Testis (tissue), 3 donors: ENCODE measurements around the gene GRK5. TPM values are rescaled to one million over a fixed set of nuclear protein-coding genes. Genes with fewer than 3 reads are reported as not detected.

Experiments used
- DNase-seq: peaks from one replicate; pipeline ENCODE4 v3.0.0-alpha.2; 2019
- H3K27ac ChIP-seq, 2 donors: fragments of 200-600 bp; sonication (generic); one replicate each; pipeline ENCODE4 v1.5.1; 2019
- H3K27me3 ChIP-seq: fragments of 200-600 bp; sonication (generic); one replicate; pipeline ENCODE4 v1.5.1; 2019
- H3K36me3 ChIP-seq: fragments of 200-600 bp; sonication (generic); one replicate; pipeline ENCODE4 v1.5.1; 2017; ENCODE audit warnings: low read depth; ENCODE audit errors: missing control alignments
- H3K4me1 ChIP-seq: fragments of 200-600 bp; sonication (generic); one replicate; pipeline ENCODE4 v1.5.1; 2019
- H3K4me3 ChIP-seq, 2 donors: fragments of 200-600 bp; sonication (generic); one replicate each; pipeline ENCODE4 v1.5.1; 2017 to 2019
- H3K9me3 ChIP-seq: fragments of 200-600 bp; sonication (generic); one replicate; pipeline ENCODE4 v1.5.1; 2017
- POLR2A ChIP-seq: fragments of 450-650 bp; IDR thresholded peaks from one replicate; pipeline ENCODE4 v1.6.1; 2017; ENCODE audit warnings: antibody characterized with exemption, mild to moderate bottlenecking, moderate library complexity
- WGBS, 2 donors: methylation state at CpG; one replicate each; pipeline ENCODE4 v1.1.5; 2018; 5-methylcytosine and 5-hydroxymethylcytosine counted together
- intact Hi-C: fragments of 100-400 bp; cut with DNase I; formaldehyde crosslinking; loops from one replicate; pipeline ENCODE4 v1.15.1; 2023; ENCODE audit warnings: low total_unique reads
- microRNA-seq, 2 donors: library from miRNA; unstranded; fragments of <30 nt; microRNA quantifications; one replicate each; pipeline ENCODE4, GENCODE V29; 2016; ENCODE audit warnings: borderline number of aligned reads in 2 of 2, borderline replicate concordance in 1 of 2
- polyA plus RNA-seq: library from polyadenylated mRNA; stranded (reverse); fragments of 350-450 nt; fragmentation: Illumina TruSeq; extraction: RNeasy Lipid Tissue Mini Kit (QIAGEN cat#74804); gene quantifications from one replicate; pipeline ENCODE4 v1.2.3, GENCODE V29; 2014; ENCODE audit warnings: low read depth, low replicate concordance; ENCODE audit not compliant: insufficient read depth
- small RNA-seq, 2 donors: library from RNA; depleted of rRNA; stranded (forward); fragments of <200 nt; gene quantifications; one replicate each; pipeline ENCODE3, GENCODE V24; 2016
- total RNA-seq, 2 donors: library from RNA; depleted of rRNA; stranded (reverse); fragments of >200 nt; gene quantifications; one replicate each; pipeline ENCODE4 v1.2.3, GENCODE V29; 2016
- TF ChIP-seq, protein P1 (sequence below), 3 experiments: fragments of 450-650 bp in 2 of 3; fragments of 200-600 bp in 1 of 3; sonication (generic) in 1 of 3; IDR thresholded peaks; one replicate each; pipeline ENCODE4 v1.5.1; 2016 to 2019; ENCODE audit warnings: antibody characterized with exemption in 3 of 3, mild to moderate bottlenecking in 2 of 3, moderate library complexity in 1 of 3

Gene GRK5
- total and polyA plus RNA-seq, 3 donors from 2014 or later = 4.5 to 10.3 (median 5.5) TPM

DNA sequence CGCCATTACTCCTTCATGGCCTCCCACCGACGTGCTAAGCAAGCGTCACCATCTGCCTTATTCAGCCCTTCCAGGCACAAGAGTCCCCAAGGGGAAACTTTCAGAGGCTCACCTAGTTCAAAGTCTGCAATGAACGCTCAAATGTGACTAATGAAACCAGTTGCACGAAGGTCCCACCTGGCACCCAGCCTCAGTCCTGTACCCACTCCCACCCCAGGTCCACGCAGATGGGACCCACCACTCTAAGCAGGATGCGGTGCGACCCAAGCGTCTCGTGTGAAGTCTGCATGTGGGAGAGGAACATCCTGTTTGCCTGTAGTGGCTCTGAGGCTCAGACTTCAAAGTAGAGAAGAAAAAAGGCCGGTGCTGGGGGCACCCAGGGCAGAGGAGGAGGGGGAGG is 294.8 kb downstream of the GRK5 start:
- no peak for DNase-seq

DNA sequence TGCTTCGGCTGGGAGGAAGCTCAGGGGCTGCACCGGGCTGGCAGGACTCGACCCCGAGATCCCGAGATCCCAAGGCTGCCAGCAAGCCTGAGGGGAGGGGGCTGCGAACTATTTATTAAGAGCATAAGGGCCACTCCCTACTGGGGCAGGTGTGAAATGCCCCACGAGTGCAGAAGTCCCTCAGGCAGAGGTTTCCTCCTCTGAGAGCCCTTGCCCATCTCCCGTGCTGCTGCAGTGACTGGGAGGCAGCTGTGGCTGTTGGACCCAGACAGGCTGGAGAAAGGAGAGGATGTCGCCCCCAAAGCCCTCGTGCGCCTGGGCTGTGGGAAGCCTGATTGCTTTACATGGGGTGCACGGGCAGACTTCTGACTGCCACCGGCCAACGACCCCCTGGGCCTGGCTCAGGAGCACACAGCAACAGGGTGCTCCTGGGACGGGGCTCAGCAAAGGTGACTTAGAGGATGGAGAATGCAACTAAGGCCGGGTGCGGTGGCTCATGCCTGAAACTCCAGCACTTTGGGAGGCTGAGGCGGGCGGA is 295.3 kb downstream of the GRK5 start:
- no peak overlapping the region for H3K27ac ChIP-seq
- H3K4me1 ChIP-seq = no peaks in the 10 kb centered on the region
- H3K4me3 ChIP-seq = no peak overlapping the region
- intact Hi-C loops = no loop called here
- no peak for TF ChIP-seq POLR2A
- TF ChIP-seq, protein P1, sequence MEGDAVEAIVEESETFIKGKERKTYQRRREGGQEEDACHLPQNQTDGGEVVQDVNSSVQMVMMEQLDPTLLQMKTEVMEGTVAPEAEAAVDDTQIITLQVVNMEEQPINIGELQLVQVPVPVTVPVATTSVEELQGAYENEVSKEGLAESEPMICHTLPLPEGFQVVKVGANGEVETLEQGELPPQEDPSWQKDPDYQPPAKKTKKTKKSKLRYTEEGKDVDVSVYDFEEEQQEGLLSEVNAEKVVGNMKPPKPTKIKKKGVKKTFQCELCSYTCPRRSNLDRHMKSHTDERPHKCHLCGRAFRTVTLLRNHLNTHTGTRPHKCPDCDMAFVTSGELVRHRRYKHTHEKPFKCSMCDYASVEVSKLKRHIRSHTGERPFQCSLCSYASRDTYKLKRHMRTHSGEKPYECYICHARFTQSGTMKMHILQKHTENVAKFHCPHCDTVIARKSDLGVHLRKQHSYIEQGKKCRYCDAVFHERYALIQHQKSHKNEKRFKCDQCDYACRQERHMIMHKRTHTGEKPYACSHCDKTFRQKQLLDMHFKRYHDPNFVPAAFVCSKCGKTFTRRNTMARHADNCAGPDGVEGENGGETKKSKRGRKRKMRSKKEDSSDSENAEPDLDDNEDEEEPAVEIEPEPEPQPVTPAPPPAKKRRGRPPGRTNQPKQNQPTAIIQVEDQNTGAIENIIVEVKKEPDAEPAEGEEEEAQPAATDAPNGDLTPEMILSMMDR (IDR thresholded peaks at IDR 0.05) = no peak
- no peaks in the 10 kb centered on the region for H3K36me3 ChIP-seq
- 65 to 72% methylated on average over 12 to 19 of the region's 19 CpGs for WGBS, 2 donors
- no peaks in the 10 kb centered on the region for H3K9me3 ChIP-seq
- no peaks in the 10 kb centered on the region for H3K27me3 ChIP-seq
- no peak for DNase-seq

More for the DNA sequence above, 294.8 kb downstream of the GRK5 start:
- TF ChIP-seq, protein P1 (IDR thresholded peaks at IDR 0.05) = no peak
- TF ChIP-seq POLR2A = no peak
- Histone ChIP-seq H3K9me3 (no peaks in the 10 kb centered on the region), H3K27ac (no peak overlapping the region), H3K36me3 (no peaks in the 10 kb centered on the region), H3K4me3 (no peak overlapping the region), H3K27me3 (no peaks in the 10 kb centered on the region), H3K4me1 (no peaks in the 10 kb centered on the region)
- 65 to 68% methylated on average over 12 of the region's 12 CpGs for WGBS, 2 donors
- intact Hi-C loops = no loop called here

DNA sequence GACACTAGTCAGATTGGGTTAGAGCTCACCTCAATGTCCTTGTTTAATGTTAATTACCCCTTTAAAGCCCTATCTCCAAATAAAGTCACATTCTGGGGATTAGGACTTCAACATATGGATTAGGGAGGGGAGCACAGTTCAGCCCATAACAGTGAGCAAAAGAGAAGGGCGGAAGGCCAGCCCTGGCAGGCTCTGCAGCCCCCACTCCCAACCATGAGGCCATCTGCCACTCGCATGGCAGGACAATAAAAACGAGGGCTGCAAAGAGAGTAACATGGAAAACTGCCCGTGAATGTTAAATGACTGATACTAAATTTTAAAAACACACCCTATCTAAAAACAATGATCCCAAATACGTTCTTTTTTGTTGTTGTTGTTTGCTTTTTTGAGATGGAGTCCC is 296.4 kb downstream of the GRK5 start:
- no peak for TF ChIP-seq POLR2A
- TF ChIP-seq, protein P1 (IDR thresholded peaks at IDR 0.05) = no peak
- H3K4me1 ChIP-seq = no peaks in the 10 kb centered on the region
- no peak overlapping the region for H3K4me3 ChIP-seq
- 86 to 92% methylated on average over 5 of the region's 5 CpGs for WGBS, 2 donors
- intact Hi-C loops = no loop called here
- H3K36me3 ChIP-seq = no peaks in the 10 kb centered on the region
- no peak for DNase-seq
- H3K27me3 ChIP-seq = no peaks in the 10 kb centered on the region
- no peaks in the 10 kb centered on the region for H3K9me3 ChIP-seq
- H3K27ac ChIP-seq = no peak overlapping the region

DNA sequence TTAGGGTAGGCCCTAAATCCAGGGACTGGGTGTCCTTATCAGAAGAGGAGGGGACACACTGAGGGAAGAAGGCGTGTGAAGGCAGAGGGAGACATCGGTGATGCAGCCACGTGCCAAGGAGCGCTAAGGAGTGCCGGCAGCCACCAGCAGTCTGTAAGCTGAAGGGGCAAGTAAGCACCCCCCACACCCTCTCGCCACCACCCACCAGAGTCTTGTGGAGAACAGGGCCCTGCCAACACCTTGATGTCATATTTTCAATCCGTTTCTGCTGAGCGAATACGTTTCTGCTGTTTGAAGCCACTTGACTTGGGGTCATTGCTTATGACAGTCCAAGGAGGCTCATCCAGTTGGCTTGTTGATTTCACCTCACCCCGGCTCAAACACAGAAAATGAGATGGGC is 297.3 kb downstream of the GRK5 start:
- Histone ChIP-seq H3K4me3 (no peak overlapping the region), H3K9me3 (no peaks in the 10 kb centered on the region), H3K27me3 (no peaks in the 10 kb centered on the region), H3K36me3 (no peaks in the 10 kb centered on the region), H3K4me1 (no peaks in the 10 kb centered on the region), H3K27ac (no peak overlapping the region)
- whole genome bisulfite sequencing, 2 donors = 92 to 94% methylated on average over 10 of the region's 10 CpGs
- TF ChIP-seq, protein P1 (IDR thresholded peaks at IDR 0.05) = no peak
- no peak for TF ChIP-seq POLR2A
- intact Hi-C loops = no loop called here
- DNase-seq = no peak

DNA sequence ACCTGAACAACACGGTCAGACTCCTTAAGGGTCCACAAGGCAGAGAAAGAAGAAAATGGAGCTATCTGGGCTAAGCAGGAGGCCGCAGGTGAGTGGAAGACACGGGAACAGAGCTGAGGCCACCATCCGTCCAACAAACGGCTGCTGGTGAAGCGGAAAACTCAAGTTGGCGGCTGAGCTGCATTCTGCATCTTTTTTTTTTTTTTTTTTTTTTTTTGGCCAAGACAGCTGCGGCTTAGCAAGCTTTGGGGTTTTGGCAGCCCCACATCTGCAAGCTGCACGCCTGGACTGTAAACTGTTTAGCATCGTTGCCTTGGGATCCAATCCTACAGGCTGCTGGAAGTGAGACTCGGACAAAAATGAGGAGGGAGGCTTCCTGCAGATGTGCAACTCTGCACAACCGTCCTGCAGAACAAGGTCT is 297.8 kb downstream of the GRK5 start:
- Histone ChIP-seq H3K4me1 (peaks cover 3% of the 10 kb centered on the region), H3K27ac (no peak overlapping the region), H3K27me3 (no peaks in the 10 kb centered on the region), H3K9me3 (no peaks in the 10 kb centered on the region), H3K36me3 (no peaks in the 10 kb centered on the region), H3K4me3 (no peak overlapping the region)
- intact Hi-C loops = no loop called here
- peak; percentile 57 for DNase-seq
- TF ChIP-seq POLR2A = no peak
- WGBS, 2 donors = 57 to 76% methylated on average over 12 of the region's 12 CpGs

Small RNAs within 50 kb of the gene (microRNA-seq; reads per million reads assigned to microRNA genes)
- gene MIR4681 = 0 reads per million in 2 donors

Small RNAs within 50 kb of the gene (small RNA-seq; reads per million reads assigned to genes)
- 0 reads per million in 2 donors for gene MIR4681
- gene RN7SL749P = 0 reads per million in 2 donors

Other genes with a start within 250 kb of the GRK5 start
- gene NANOS1, start 177.9 kb upstream of the GRK5 start, total RNA-seq = 1 to 10 TPM; 2.5 to 4.4 TPM
- gene NANOS1, start 177.9 kb upstream of the GRK5 start, polyA plus RNA-seq = 3.8 TPM
- gene EIF3A, start 126.8 kb upstream of the GRK5 start, total RNA-seq = 10 to 100 TPM; 91.2 to 97.0 TPM
- 71.1 TPM for gene EIF3A, start 126.8 kb upstream of the GRK5 start, polyA plus RNA-seq
- 10 to 100 TPM; 27.3 to 29.6 TPM for gene DENND10, start 103.5 kb upstream of the GRK5 start, total RNA-seq
- 18.9 TPM for gene DENND10, start 103.5 kb upstream of the GRK5 start, polyA plus RNA-seq
- 10 to 100 TPM; 12.8 to 16.6 TPM for gene SFXN4, start 41.9 kb upstream of the GRK5 start, total RNA-seq
- gene SFXN4, start 41.9 kb upstream of the GRK5 start, polyA plus RNA-seq = 57.5 TPM
- 100 to 1,000 TPM in 1 of 2 donors, 10 to 100 TPM in 1; 71.7 to 118 TPM for gene PRDX3, start 28.8 kb upstream of the GRK5 start, total RNA-seq
- gene PRDX3, start 28.8 kb upstream of the GRK5 start, polyA plus RNA-seq = 101 TPM